MCF 10A (cell line): ENCODE results near the gene MRGPRF. TPM values are rescaled to one million over a fixed set of nuclear protein-coding genes. Genes with fewer than 3 reads are reported as not detected.

ENCODE experiments used
- BruUV-seq: library from RNA; stranded (reverse); fragments of 400-500 nt; replicated peaks from 2 replicates; lab custom pipeline; 2021; lab: Mats Ljungman, UMichigan
- CTCF ChIA-PET: fragments of 300-600 bp; sonication (Branson Sonifier 250); formaldehyde crosslinking; extraction: SDS; loops from one replicate; lab custom pipeline; 2021; ENCODE audit warnings: antibody characterized with exemption, inconsistent platforms; lab: Yijun Ruan, JAX
- POLR2A ChIA-PET: fragments of 300-600, 350-650 bp; sonication (Branson Sonifier 250); formaldehyde crosslinking; extraction: SDS; loops from one replicate; lab custom pipeline; 2020; ENCODE audit warnings: antibody characterized with exemption, inconsistent platforms; lab: Yijun Ruan, JAX
- DNase-seq: peaks from one replicate; pipeline ENCODE4 v3.0.0-alpha.2; 2018; ENCODE audit not compliant: unreplicated experiment
- H3K27ac Mint-ChIP-seq: one replicate; pipeline ENCODE4 v1.8.0; 2022; ENCODE audit warnings: mild to moderate bottlenecking, low read depth, mixed read lengths; ENCODE audit not compliant: unreplicated experiment
- H3K27me3 Mint-ChIP-seq: one replicate; pipeline ENCODE4 v1.8.0; 2022; ENCODE audit warnings: mixed read lengths; ENCODE audit not compliant: insufficient read depth, unreplicated experiment
- H3K36me3 Mint-ChIP-seq: one replicate; pipeline ENCODE4 v1.8.0; 2022; ENCODE audit warnings: mild to moderate bottlenecking, moderate library complexity, mixed read lengths; ENCODE audit not compliant: insufficient read depth, unreplicated experiment
- H3K4me1 Mint-ChIP-seq: one replicate; pipeline ENCODE4 v1.8.0; 2022; ENCODE audit warnings: mixed read lengths; ENCODE audit not compliant: insufficient read depth, unreplicated experiment
- H3K4me3 Mint-ChIP-seq: one replicate; pipeline ENCODE4 v1.8.0; 2022; ENCODE audit warnings: mild to moderate bottlenecking, moderate library complexity, mixed read lengths; ENCODE audit not compliant: unreplicated experiment
- H3K9me3 Mint-ChIP-seq: one replicate; pipeline ENCODE4 v1.8.0; 2022; ENCODE audit warnings: mixed read lengths; ENCODE audit not compliant: unreplicated experiment
- CTCF ChIP-seq: fragments of 200-600 bp; IDR thresholded peaks from one replicate; pipeline ENCODE4 v1.8.0; 2022; ENCODE audit warnings: antibody characterized with exemption, mild to moderate bottlenecking; ENCODE audit not compliant: unreplicated experiment
- intact Hi-C: fragments of 100-400 bp; cut with micrococcal nuclease; formaldehyde crosslinking; loops from 2 replicates; pipeline ENCODE4 v1.14.1; 2022
- total RNA-seq: library from RNA; stranded (reverse); gene quantifications from 2 replicates; pipeline ENCODE4 v1.2.3, GENCODE V29; 2022

Gene MRGPRF
- total RNA-seq, 1 experiment from 2014 or later: not detected

- no peaks in the 10 kb centered on the region for H3K36me3 Mint-ChIP-seq
- BruUV-seq: no TSS peak
- no peak overlapping the region for H3K27ac Mint-ChIP-seq
- DNase-seq: no peak
- peaks cover 11% of the 10 kb centered on the region for H3K27me3 Mint-ChIP-seq
- no peaks in the 10 kb centered on the region for H3K9me3 Mint-ChIP-seq
- no peak overlapping the region for H3K4me3 Mint-ChIP-seq
- intact Hi-C loops: no loop called here
- no peaks in the 10 kb centered on the region for H3K4me1 Mint-ChIP-seq
- ChIA-PET POLR2A (no interaction called here), CTCF (no interaction called here)
- no peak for TF ChIP-seq CTCF
Observed at GRCh38 chr11:68955607-68955958, 57.5 kb downstream of the MRGPRF start.

DNA sequence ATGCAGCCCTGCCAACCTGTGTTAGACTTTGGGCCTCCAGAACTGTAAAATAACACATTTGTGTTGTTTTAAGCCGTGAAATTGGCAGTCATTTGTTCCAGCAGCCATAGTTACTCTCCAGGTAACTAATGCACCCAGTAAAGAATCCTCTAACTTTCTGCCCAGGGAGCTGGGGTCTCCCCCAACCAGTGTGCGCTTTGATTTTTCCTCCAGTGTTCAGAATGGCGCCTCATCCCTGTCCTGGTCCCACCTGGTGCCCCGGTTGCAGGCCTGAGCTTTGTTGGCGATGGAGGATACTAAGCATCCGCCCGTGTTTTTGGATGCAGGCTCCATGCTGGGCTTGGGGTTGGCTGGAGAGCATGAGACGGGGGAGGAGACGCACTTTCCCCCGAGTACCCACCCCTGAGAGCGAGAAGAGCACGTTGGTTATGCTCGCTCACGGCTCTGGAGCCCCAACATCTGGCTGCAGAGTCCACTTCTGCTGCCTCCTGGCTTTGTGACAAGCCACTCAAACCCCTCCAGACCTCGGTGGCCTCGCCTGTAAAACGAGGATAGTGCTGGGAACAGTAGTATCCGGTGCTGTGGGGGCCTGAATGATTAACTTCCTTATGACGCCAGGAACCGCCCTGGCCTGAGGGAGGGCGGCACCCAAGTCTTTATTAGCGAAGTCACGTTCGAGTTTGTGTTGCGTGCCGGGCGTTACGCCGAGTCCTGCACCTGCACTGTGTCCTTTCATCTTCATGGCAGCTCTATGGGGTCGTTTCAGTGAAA is 58.0 kb downstream of the MRGPRF start:
- DNase-seq: no peak

More for the DNA sequence above, 58.0 kb downstream of the MRGPRF start:
- Mint-ChIP-seq H3K27ac (no peak overlapping the region), H3K4me3 (no peak overlapping the region), H3K36me3 (no peaks in the 10 kb centered on the region), H3K27me3 (peaks cover 11% of the 10 kb centered on the region), H3K9me3 (no peaks in the 10 kb centered on the region), H3K4me1 (no peaks in the 10 kb centered on the region)
- no peak for TF ChIP-seq CTCF
- POLR2A ChIA-PET: no interaction called here
- intact Hi-C loops: no loop called here
- CTCF ChIA-PET: no interaction called here
- BruUV-seq: no TSS peak

Other genes with a start within 250 kb of the MRGPRF start
- 31.8 and 34.0 TPM in 2 replicates for gene CPT1A, start 171.3 kb downstream of the MRGPRF start, total RNA-seq
- gene MRPL21, start 109.4 kb downstream of the MRGPRF start, total RNA-seq: 80.2 and 96.5 TPM in 2 replicates
- gene IGHMBP2, start 109.4 kb downstream of the MRGPRF start, total RNA-seq: 19.8 and 29.4 TPM in 2 replicates
- gene MRGPRD, start 32.3 kb downstream of the MRGPRF start, total RNA-seq: not detected in 2 replicates
- gene TPCN2, start 35.7 kb upstream of the MRGPRF start, total RNA-seq: 16.3 and 19.2 TPM in 2 replicates
- gene SMIM38, start 142.7 kb upstream of the MRGPRF start, total RNA-seq: not detected in 2 replicates